Measurements from ENCODE around the gene RTEL1. TPM values are rescaled to one million over a fixed set of nuclear protein-coding genes. Genes with fewer than 3 reads are reported as not detected.

The RTEL1 gene
- polyA plus RNA-seq, 3 donors = 7.3 to 16.1 (median 11.8) TPM

- no peak overlapping the region for H3K27ac ChIP-seq (ENCODE audit: low read depth, low read length)
- 69 to 81% (median 69%) methylated on average over 17 to 20 of the region's 20 CpGs for WGBS, 3 donors
Measured at GRCh38 chr20:63692436-63693082, 34.4 kb downstream of the RTEL1 start.

- no peak overlapping the region for H3K27ac ChIP-seq (ENCODE audit: low read depth, low read length)
- 88 to 90% (median 89%) methylated on average over 8 to 10 of the region's 10 CpGs for WGBS, 3 donors
Measured at GRCh38 chr20:63693083-63693732, 35.1 kb downstream of the RTEL1 start.

- 88 to 98% (median 94%) methylated on average over 20 to 21 of the region's 21 CpGs for whole genome bisulfite sequencing, 3 donors
- H3K27ac ChIP-seq (ENCODE audit: low read depth, low read length) = no peak overlapping the region
Measured at GRCh38 chr20:63693733-63694583, 35.8 kb downstream of the RTEL1 start.

GRCh38 chr20:63694584-63695423, 36.7 kb downstream of the RTEL1 start:
- 90 to 94% (median 94%) methylated on average over 37 of the region's 37 CpGs for WGBS, 3 donors

GRCh38 chr20:63695424-63696305, 37.6 kb downstream of the RTEL1 start:
- H3K27ac ChIP-seq (ENCODE audit: low read depth, low read length) = no peak overlapping the region
- WGBS, 3 donors = 79 to 82% (median 80%) methylated on average over 23 to 25 of the region's 25 CpGs

More at GRCh38 chr20:63694584-63695423, 36.7 kb downstream of the RTEL1 start:
- H3K27ac ChIP-seq (ENCODE audit: low read depth, low read length) = no peak overlapping the region

GRCh38 chr20:63696306-63696627, 38.2 kb downstream of the RTEL1 start:
- WGBS, 3 donors = 14 to 28% (median 17%) methylated on average over 5 to 6 of the region's 6 CpGs
- no peak overlapping the region for H3K27ac ChIP-seq (ENCODE audit: low read depth, low read length)

GRCh38 chr20:63696628-63697356, 38.7 kb downstream of the RTEL1 start, which contains the start of gene TNFRSF6B:
TNFRSF6B (plus strand) TSS chr20:63696652; CDS start chr20:63696768, 116 bp downstream.
- WGBS, 3 donors = 13 to 30% (median 24%) methylated on average over 44 to 52 of the region's 52 CpGs
- H3K27ac ChIP-seq (ENCODE audit: low read depth, low read length) = no peak within 1 kb of the TSS

DNA sequence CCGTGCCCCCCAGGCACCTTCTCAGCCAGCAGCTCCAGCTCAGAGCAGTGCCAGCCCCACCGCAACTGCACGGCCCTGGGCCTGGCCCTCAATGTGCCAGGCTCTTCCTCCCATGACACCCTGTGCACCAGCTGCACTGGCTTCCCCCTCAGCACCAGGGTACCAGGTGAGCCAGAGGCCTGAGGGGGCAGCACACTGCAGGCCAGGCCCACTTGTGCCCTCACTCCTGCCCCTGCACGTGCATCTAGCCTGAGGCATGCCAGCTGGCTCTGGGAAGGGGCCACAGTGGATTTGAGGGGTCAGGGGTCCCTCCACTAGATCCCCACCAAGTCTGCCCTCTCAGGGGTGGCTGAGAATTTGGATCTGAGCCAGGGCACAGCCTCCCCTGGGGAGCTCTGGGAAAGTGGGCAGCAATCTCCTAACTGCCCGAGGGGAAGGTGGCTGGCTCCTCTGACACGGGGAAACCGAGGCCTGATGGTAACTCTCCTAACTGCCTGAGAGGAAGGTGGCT, 39.3 kb downstream of the RTEL1 start:
- no peak overlapping the region for H3K27ac ChIP-seq (ENCODE audit: low read depth, low read length)
- 53 to 64% (median 60%) methylated on average over 7 of the region's 7 CpGs for WGBS, 3 donors

DNA sequence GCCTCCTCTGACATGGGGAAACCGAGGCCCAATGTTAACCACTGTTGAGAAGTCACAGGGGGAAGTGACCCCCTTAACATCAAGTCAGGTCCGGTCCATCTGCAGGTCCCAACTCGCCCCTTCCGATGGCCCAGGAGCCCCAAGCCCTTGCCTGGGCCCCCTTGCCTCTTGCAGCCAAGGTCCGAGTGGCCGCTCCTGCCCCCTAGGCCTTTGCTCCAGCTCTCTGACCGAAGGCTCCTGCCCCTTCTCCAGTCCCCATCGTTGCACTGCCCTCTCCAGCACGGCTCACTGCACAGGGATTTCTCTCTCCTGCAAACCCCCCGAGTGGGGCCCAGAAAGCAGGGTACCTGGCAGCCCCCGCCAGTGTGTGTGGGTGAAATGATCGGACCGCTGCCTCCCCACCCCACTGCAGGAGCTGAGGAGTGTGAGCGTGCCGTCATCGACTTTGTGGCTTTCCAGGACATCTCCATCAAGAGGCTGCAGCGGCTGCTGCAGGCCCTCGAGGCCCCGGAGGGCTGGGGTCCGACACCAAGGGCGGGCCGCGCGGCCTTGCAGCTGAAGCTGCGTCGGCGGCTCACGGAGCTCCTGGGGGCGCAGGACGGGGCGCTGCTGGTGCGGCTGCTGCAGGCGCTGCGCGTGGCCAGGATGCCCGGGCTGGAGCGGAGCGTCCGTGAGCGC, 39.9 kb downstream of the RTEL1 start:
- WGBS, 3 donors = 74 to 86% (median 81%) methylated on average over 40 of the region's 40 CpGs
- no peak overlapping the region for H3K27ac ChIP-seq (ENCODE audit: low read depth, low read length)

DNA sequence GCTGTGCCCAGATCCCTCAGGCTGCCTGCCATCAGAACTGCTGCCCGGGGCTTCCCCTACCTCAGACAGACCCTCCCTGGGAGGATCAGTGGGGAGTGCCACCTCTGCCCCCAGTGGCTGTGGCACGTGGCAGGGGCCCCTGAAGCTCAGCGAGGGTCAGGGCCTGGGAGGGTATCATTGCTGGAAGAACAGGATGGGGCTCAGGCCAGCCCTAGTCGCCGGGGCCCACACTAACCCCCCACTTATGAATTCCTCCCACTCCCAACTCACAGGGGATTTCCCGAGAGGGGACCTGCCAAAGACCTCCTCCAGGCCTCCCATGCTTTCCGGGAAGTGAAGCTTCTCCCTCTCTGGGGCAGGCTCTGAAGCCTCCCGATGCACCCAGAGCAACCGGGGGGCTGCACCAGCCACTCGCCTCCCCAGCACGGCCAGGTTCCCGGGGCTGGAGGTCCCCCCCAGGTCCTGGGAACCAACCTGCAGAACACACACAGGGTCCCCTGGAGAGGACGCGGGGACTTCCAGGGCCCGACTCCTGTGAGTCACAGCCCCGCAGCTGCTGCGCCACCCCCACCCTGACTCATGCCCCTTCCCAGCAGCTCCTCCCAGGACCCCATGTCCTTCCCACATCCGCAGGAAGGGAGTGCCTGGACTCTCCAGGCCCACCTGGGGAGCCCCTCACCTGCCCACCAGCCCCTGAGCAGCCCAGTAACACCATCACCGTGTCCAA, 40.8 kb downstream of the RTEL1 start:
- peak overlapping the region; percentile 53 for H3K27ac ChIP-seq (ENCODE audit: low read depth, low read length)
- 36 to 70% (median 36%) methylated on average over 17 to 19 of the region's 19 CpGs for WGBS, 3 donors

GRCh38 chr20:63699466-63700198, 41.5 kb downstream of the RTEL1 start:
- H3K27ac ChIP-seq (ENCODE audit: low read depth, low read length) = peak overlapping the region; percentile 53
- 72 to 81% (median 78%) methylated on average over 24 of the region's 24 CpGs for WGBS, 3 donors

GRCh38 chr20:63700199-63701050, 42.3 kb downstream of the RTEL1 start:
- H3K27ac ChIP-seq (ENCODE audit: low read depth, low read length) = no peak overlapping the region
- 84 to 90% (median 88%) methylated on average over 41 to 43 of the region's 43 CpGs for WGBS, 3 donors

GRCh38 chr20:63701051-63701328, 42.9 kb downstream of the RTEL1 start:
- WGBS, 3 donors = 76 to 83% (median 83%) methylated on average over 4 to 5 of the region's 5 CpGs
- no peak overlapping the region for H3K27ac ChIP-seq (ENCODE audit: low read depth, low read length)

GRCh38 chr20:63701329-63702035, 43.4 kb downstream of the RTEL1 start:
- no peak overlapping the region for H3K27ac ChIP-seq (ENCODE audit: low read depth, low read length)
- WGBS, 3 donors = 79 to 86% (median 82%) methylated on average over 10 to 14 of the region's 14 CpGs

Data from adipose tissue (tissue), 3 donors.